Fibroblast of lung (primary cell): ENCODE measurements around the gene SEC14L2. TPM values are rescaled to one million over a fixed set of nuclear protein-coding genes. Genes with fewer than 3 reads are reported as not detected.

Experiments
- DNase-seq, 2 donors: peaks; one replicate each; pipeline versions ENCODE4 v3.0.0 to v3.0.0-alpha.2; 2010; ENCODE audit warnings: low read depth in 2 of 2
- H2AFZ ChIP-seq: 2 replicates; pipeline ENCODE4 v1.5.1; 2012; ENCODE audit warnings: low read length, control low read depth, inconsistent platforms
- H3K27ac ChIP-seq: 2 replicates; pipeline ENCODE4 v1.5.1; 2011; ENCODE audit warnings: low read length, control low read depth; ENCODE audit not compliant: insufficient read depth
- H3K27me3 ChIP-seq: 2 replicates; pipeline ENCODE4 v1.5.1; 2011; ENCODE audit warnings: mild to moderate bottlenecking, low read length; ENCODE audit not compliant: control insufficient read depth, insufficient read depth
- H3K36me3 ChIP-seq: 2 replicates; pipeline ENCODE4 v1.5.1; 2011; ENCODE audit warnings: low read length; ENCODE audit not compliant: control insufficient read depth, insufficient read depth
- H3K4me1 ChIP-seq: 2 replicates; pipeline ENCODE4 v1.5.1; 2011; ENCODE audit warnings: low read length; ENCODE audit not compliant: control insufficient read depth, insufficient read depth; ENCODE audit errors: extremely low read depth
- H3K4me2 ChIP-seq: 2 replicates; pipeline ENCODE4 v1.5.1; 2011; ENCODE audit warnings: low read length, control low read depth; ENCODE audit not compliant: insufficient read depth; ENCODE audit errors: extremely low read depth
- H3K4me3 ChIP-seq, 4 experiments: fragments of 200-600 bp in 1 of 4; sonication (generic) in 1 of 4; replicated peaks in 1 of 4; 2 replicates each; pipeline ENCODE4 v1.5.1; 2011 to 2016; ENCODE audit warnings: low read length in 4 of 4, low read depth in 3 of 4, mild to moderate bottlenecking in 3 of 4, control low read depth in 2 of 4, inconsistent platforms in 1 of 4, mixed read lengths in 1 of 4; ENCODE audit not compliant: insufficient read depth in 1 of 4; ENCODE audit errors: control extremely low read depth in 1 of 4
- H3K79me2 ChIP-seq: 2 replicates; pipeline ENCODE4 v1.5.1; 2012; ENCODE audit warnings: mild to moderate bottlenecking, low read length, inconsistent platforms; ENCODE audit not compliant: control insufficient read depth, insufficient read depth
- H3K9ac ChIP-seq: 2 replicates; pipeline ENCODE4 v1.5.1; 2011; ENCODE audit warnings: mild to moderate bottlenecking, low read length, control low read depth; ENCODE audit not compliant: insufficient read depth
- H3K9me3 ChIP-seq: 2 replicates; pipeline ENCODE4 v1.5.1; 2012; ENCODE audit warnings: low read depth, low read length; ENCODE audit not compliant: control insufficient read depth, insufficient read depth
- H4K20me1 ChIP-seq: 2 replicates; pipeline ENCODE4 v1.5.1; 2011; ENCODE audit warnings: low read length; ENCODE audit not compliant: control insufficient read depth, insufficient read depth; ENCODE audit errors: extremely low read depth
- EZH2 ChIP-seq: IDR thresholded peaks from 2 replicates; pipeline ENCODE4 v1.5.1; 2012; ENCODE audit warnings: low read length, control low read depth, mild to moderate bottlenecking; ENCODE audit errors: missing control alignments
- polyA plus RNA-seq, 2 donors: library from polyadenylated mRNA; depleted of rRNA in 1 of 2; stranded (reverse) in 1 of 2; unstranded in 1 of 2; fragments of >200 nt; gene quantifications; 2 replicates each; pipeline ENCODE4 v1.2.1, GENCODE V29; 2011 to 2012; ENCODE audit warnings: missing spikeins in 1 of 2
- total RNA-seq: library from RNA; depleted of rRNA; stranded (reverse); fragments of >200 nt; gene quantifications from 2 replicates; pipeline ENCODE4 v1.2.1, GENCODE V29; 2014
- TF ChIP-seq, protein P1 (sequence below), 2 donors: IDR thresholded peaks in 1 of 2; conservative IDR thresholded peaks in 1 of 2; 1 replicate in 1 of 2; 2 replicates in 1 of 2; pipeline ENCODE4 v1.5.1; 2011 to 2012; ENCODE audit warnings: low read length in 2 of 2, control low read depth in 1 of 2, inconsistent platforms in 1 of 2, low read depth in 1 of 2, mild to moderate bottlenecking in 1 of 2

Gene SEC14L2
- total and polyA plus RNA-seq, 2 donors (not counting 1 experiment from before 2014, with no cell fraction given), result 5.8 to 10.2 TPM

DNA sequence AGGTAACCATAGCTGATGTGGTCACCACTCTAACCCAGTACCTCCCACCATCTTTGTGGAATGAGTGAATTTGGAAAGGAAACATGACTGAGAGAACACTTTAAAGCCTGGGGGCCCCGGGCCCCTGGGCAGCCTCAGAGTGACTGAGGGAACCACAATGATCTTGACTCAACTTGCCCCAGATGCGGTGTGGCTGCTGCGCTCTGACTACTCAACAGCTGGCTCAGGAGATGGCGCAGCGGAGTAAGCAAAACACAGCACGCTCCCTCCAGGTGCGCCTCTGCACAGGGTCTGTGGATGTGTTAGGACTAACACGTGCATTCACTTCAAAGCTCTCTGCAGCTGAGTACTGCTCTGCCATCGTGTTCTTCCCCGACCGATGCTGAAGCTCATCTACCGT is 15.6 kb upstream of the SEC14L2 start:
- Histone ChIP-seq H3K27ac (no peak overlapping the region), H2AFZ (no peak overlapping the region), H3K9me3 (no peaks in the 10 kb centered on the region), H4K20me1 (no peaks in the 10 kb centered on the region), H3K9ac (no peak overlapping the region), H3K79me2 (no peaks in the 10 kb centered on the region), H3K4me1 (no peaks in the 10 kb centered on the region), H3K27me3 (no peaks in the 10 kb centered on the region), H3K4me3 (no peak overlapping the region), H3K4me2 (no peak overlapping the region), H3K36me3 (peaks cover 10% of the 10 kb centered on the region)
- TF ChIP-seq EZH2, result no peak
- TF ChIP-seq, protein P1, sequence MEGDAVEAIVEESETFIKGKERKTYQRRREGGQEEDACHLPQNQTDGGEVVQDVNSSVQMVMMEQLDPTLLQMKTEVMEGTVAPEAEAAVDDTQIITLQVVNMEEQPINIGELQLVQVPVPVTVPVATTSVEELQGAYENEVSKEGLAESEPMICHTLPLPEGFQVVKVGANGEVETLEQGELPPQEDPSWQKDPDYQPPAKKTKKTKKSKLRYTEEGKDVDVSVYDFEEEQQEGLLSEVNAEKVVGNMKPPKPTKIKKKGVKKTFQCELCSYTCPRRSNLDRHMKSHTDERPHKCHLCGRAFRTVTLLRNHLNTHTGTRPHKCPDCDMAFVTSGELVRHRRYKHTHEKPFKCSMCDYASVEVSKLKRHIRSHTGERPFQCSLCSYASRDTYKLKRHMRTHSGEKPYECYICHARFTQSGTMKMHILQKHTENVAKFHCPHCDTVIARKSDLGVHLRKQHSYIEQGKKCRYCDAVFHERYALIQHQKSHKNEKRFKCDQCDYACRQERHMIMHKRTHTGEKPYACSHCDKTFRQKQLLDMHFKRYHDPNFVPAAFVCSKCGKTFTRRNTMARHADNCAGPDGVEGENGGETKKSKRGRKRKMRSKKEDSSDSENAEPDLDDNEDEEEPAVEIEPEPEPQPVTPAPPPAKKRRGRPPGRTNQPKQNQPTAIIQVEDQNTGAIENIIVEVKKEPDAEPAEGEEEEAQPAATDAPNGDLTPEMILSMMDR (conservative IDR thresholded peaks at IDR 0.05 in 1 of 2, IDR thresholded peaks at IDR 0.05 in 1 of 2; ENCODE audit: low read depth in 1 of 2, low read length in 2 of 2), result no peak
- no peak for DNase-seq

DNA sequence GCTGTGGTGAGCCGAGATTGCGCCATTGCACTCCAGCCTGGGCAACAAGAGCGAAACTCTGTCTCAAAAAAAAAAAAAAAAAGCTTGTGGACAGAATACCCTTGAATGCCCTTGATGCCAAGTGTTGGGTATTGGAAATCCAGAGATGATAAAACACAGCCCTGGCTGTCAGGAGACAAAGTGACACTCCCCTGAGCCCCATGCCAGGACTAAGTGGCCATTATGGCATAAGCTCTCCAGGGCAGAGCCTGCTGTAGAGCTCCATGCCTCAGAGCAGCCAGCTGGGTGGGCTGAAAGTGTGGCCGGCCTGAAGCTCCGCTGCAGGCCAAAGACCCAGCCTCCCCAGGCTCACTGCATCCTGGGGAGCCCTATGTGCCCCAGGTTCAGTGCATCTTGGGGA is 14.5 kb upstream of the SEC14L2 start:
- Histone ChIP-seq H3K9me3 (no peaks in the 10 kb centered on the region), H3K4me2 (no peak overlapping the region), H3K4me1 (no peaks in the 10 kb centered on the region), H4K20me1 (no peaks in the 10 kb centered on the region), H2AFZ (no peak overlapping the region), H3K4me3 (no peak overlapping the region), H3K36me3 (peaks cover 7% of the 10 kb centered on the region), H3K27me3 (no peaks in the 10 kb centered on the region), H3K79me2 (no peaks in the 10 kb centered on the region), H3K9ac (no peak overlapping the region), H3K27ac (no peak overlapping the region)
- TF ChIP-seq, protein P1 (conservative IDR thresholded peaks at IDR 0.05 in 1 of 2, IDR thresholded peaks at IDR 0.05 in 1 of 2; ENCODE audit: low read depth in 1 of 2, low read length in 2 of 2), result no peak
- TF ChIP-seq EZH2, result no peak
- DNase-seq, result no peak

DNA sequence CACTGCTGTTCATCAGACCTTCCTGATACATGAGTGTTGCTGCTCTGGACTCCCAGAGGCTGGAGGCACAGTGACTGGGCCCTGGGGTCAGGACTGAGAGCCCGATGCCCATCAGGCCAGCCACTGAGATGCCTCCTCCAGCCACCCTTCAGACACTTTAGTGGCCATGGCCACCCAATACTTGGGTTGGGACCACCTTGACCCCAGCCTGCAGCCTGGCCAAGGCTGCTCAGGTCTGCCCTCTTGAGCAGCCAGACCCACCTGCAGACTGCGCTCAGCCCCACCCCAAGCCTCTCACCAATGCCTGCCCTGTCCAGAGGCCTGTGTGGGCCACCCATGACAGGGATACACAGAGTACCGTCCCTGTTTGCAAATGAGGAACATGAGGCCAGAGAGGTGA is 13.8 kb upstream of the SEC14L2 start:
- TF ChIP-seq EZH2, result no peak
- TF ChIP-seq, protein P1 (conservative IDR thresholded peaks at IDR 0.05 in 1 of 2, IDR thresholded peaks at IDR 0.05 in 1 of 2; ENCODE audit: low read depth in 1 of 2, low read length in 2 of 2), result no peak
- peaks cover 2% of the 10 kb centered on the region for H3K4me1 ChIP-seq
- no peaks in the 10 kb centered on the region for H3K79me2 ChIP-seq
- H3K36me3 ChIP-seq, result peaks cover 6% of the 10 kb centered on the region
- H3K4me2 ChIP-seq, result no peak overlapping the region
- H4K20me1 ChIP-seq, result no peaks in the 10 kb centered on the region
- H3K9me3 ChIP-seq, result no peaks in the 10 kb centered on the region
- H3K4me3 ChIP-seq, result no peak overlapping the region
- no peaks in the 10 kb centered on the region for H3K27me3 ChIP-seq
- no peak overlapping the region for H3K27ac ChIP-seq
- no peak overlapping the region for H2AFZ ChIP-seq
- no peak overlapping the region for H3K9ac ChIP-seq
- DNase-seq, result no peak
